OCI-LY1 (cell line): ENCODE data around the gene GAK.

Experiments
- H2AFZ ChIP-seq: fragments of 200-600 bp; sonication (generic), shearing (Covaris generic); 2 replicates; pipeline ENCODE4 v1.6.0; 2014; ENCODE audit warnings: antibody characterized with exemption, mild to moderate bottlenecking, low read length
- H3F3A ChIP-seq: fragments of 200-600 bp; sonication (generic), shearing (Covaris generic); 2 replicates; pipeline ENCODE4 v1.6.0; 2014; ENCODE audit warnings: mild to moderate bottlenecking, antibody characterized with exemption, low read length, moderate library complexity; ENCODE audit not compliant: insufficient read depth
- H3K27ac ChIP-seq: fragments of 200-600 bp; sonication (generic); 2 replicates; pipeline ENCODE4 v1.5.1; 2014; ENCODE audit warnings: low read length, mixed run types, mild to moderate bottlenecking, low read depth; ENCODE audit not compliant: poor library complexity, severe bottlenecking
- H3K27me3 ChIP-seq: fragments of 200-600 bp; sonication (generic); 2 replicates; pipeline ENCODE4 v1.6.0; 2014; ENCODE audit warnings: antibody characterized with exemption, mild to moderate bottlenecking, low read length, moderate library complexity; ENCODE audit not compliant: insufficient read depth
- H3K36me3 ChIP-seq: fragments of 200-600 bp; sonication (generic); 2 replicates; pipeline ENCODE4 v1.6.1; 2014; ENCODE audit warnings: mild to moderate bottlenecking, antibody characterized with exemption, low read length, moderate library complexity, mixed read lengths; ENCODE audit not compliant: insufficient read depth
- H3K4me1 ChIP-seq: fragments of 200-600 bp; sonication (generic); 2 replicates; pipeline ENCODE4 v1.5.1; 2014; ENCODE audit warnings: mild to moderate bottlenecking, low read length, moderate library complexity; ENCODE audit not compliant: insufficient read depth, severe bottlenecking
- H3K4me2 ChIP-seq: fragments of 200-600 bp; sonication (generic), shearing (Covaris generic); 2 replicates; pipeline ENCODE4 v1.6.1; 2014; ENCODE audit warnings: low read length
- H3K4me3 ChIP-seq: fragments of 200-600 bp; sonication (generic); 2 replicates; pipeline ENCODE4 v1.5.1; 2014; ENCODE audit warnings: low read length, low read depth, mild to moderate bottlenecking, mixed read lengths; ENCODE audit not compliant: poor library complexity, severe bottlenecking
- H3K79me2 ChIP-seq: fragments of 200-600 bp; shearing (Covaris generic); 2 replicates; pipeline ENCODE4 v1.6.1; 2016; ENCODE audit warnings: mixed run types, low read length, mixed read lengths; ENCODE audit not compliant: insufficient read depth
- H3K9ac ChIP-seq: fragments of 200-600 bp; sonication (generic), shearing (Covaris generic); 2 replicates; pipeline ENCODE4 v1.6.1; 2014; ENCODE audit warnings: mild to moderate bottlenecking, low read length, mixed read lengths
- H3K9me2 ChIP-seq: fragments of 200-600 bp; sonication (generic), shearing (Covaris generic); 2 replicates; pipeline ENCODE4 v1.6.1; 2014; ENCODE audit warnings: low read depth, mild to moderate bottlenecking, low read length, mixed read lengths
- H3K9me3 ChIP-seq: fragments of 200-600 bp; shearing (Covaris generic); 2 replicates; pipeline ENCODE4 v1.6.1; 2014; ENCODE audit warnings: low read length, mixed read lengths
- H4K20me1 ChIP-seq: fragments of 200-600 bp; sonication (generic), shearing (Covaris generic); 2 replicates; pipeline ENCODE4 v1.6.0; 2016; ENCODE audit warnings: mild to moderate bottlenecking, low read length; ENCODE audit not compliant: insufficient read depth
- CTCF ChIP-seq: fragments of 200-600 bp; sonication (generic), shearing (Covaris generic); IDR thresholded peaks from 2 replicates; pipeline ENCODE4 v1.5.1; 2017; ENCODE audit warnings: mild to moderate bottlenecking, antibody characterized with exemption, low read length, moderate library complexity, mixed read lengths
- EZH2 ChIP-seq: fragments of 200-600 bp; sonication (generic), shearing (Covaris generic); IDR thresholded peaks from 2 replicates; pipeline ENCODE4 v1.8.0; 2017; ENCODE audit warnings: borderline replicate concordance, mixed run types, mild to moderate bottlenecking, antibody characterized with exemption, low read length, moderate library complexity, mixed read lengths

GAK gene

GRCh38 chr4:968621-969394 lies 36.7 kb upstream of the GAK start:
- no peak overlapping the region for H3K4me2 ChIP-seq
- no peaks in the 10 kb centered on the region for H3K79me2 ChIP-seq
- TF ChIP-seq EZH2 (no peak), CTCF (no peak)
- H3F3A ChIP-seq, result no peaks in the 10 kb centered on the region
- H2AFZ ChIP-seq, result no peak overlapping the region
- no peak overlapping the region for H3K4me3 ChIP-seq
- no peak overlapping the region for H3K9ac ChIP-seq
- H3K27ac ChIP-seq, result no peak overlapping the region
- H3K9me2 ChIP-seq, result no peaks in the 10 kb centered on the region
- no peaks in the 10 kb centered on the region for H3K9me3 ChIP-seq
- H3K36me3 ChIP-seq, result no peaks in the 10 kb centered on the region
- H4K20me1 ChIP-seq, result no peaks in the 10 kb centered on the region
- H3K27me3 ChIP-seq, result no peaks in the 10 kb centered on the region
- peaks cover 10% of the 10 kb centered on the region for H3K4me1 ChIP-seq

DNA sequence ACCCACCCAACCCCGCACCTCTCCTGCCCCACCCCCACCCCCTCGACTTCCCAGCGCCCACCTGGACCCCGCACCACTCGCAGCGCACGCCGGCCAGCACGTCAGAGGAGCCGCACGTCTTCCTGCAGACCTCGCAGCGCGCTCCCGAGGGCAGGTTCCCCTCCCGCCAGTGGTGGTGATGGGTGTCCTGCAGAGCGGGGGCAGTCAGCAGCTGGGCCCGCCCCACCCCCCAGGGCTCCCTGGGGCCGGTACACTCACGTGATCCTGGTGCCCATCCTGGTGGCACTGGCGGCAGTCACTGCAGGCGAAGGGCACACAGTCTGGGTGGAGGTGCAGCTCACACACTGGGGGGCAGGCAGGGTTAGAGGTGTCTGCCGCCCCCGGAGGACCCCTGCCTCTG lies 36.1 kb upstream of the GAK start:
- Histone ChIP-seq H3K36me3 (no peaks in the 10 kb centered on the region), H3K4me3 (no peak overlapping the region), H3K9me3 (no peaks in the 10 kb centered on the region), H3K27ac (no peak overlapping the region), H2AFZ (no peak overlapping the region), H3K9ac (no peak overlapping the region), H3K9me2 (no peaks in the 10 kb centered on the region), H4K20me1 (no peaks in the 10 kb centered on the region), H3F3A (no peaks in the 10 kb centered on the region), H3K4me2 (no peak overlapping the region), H3K4me1 (peaks cover 10% of the 10 kb centered on the region), H3K27me3 (no peaks in the 10 kb centered on the region), H3K79me2 (no peaks in the 10 kb centered on the region)
- TF ChIP-seq EZH2 (no peak), CTCF (no peak)

DNA sequence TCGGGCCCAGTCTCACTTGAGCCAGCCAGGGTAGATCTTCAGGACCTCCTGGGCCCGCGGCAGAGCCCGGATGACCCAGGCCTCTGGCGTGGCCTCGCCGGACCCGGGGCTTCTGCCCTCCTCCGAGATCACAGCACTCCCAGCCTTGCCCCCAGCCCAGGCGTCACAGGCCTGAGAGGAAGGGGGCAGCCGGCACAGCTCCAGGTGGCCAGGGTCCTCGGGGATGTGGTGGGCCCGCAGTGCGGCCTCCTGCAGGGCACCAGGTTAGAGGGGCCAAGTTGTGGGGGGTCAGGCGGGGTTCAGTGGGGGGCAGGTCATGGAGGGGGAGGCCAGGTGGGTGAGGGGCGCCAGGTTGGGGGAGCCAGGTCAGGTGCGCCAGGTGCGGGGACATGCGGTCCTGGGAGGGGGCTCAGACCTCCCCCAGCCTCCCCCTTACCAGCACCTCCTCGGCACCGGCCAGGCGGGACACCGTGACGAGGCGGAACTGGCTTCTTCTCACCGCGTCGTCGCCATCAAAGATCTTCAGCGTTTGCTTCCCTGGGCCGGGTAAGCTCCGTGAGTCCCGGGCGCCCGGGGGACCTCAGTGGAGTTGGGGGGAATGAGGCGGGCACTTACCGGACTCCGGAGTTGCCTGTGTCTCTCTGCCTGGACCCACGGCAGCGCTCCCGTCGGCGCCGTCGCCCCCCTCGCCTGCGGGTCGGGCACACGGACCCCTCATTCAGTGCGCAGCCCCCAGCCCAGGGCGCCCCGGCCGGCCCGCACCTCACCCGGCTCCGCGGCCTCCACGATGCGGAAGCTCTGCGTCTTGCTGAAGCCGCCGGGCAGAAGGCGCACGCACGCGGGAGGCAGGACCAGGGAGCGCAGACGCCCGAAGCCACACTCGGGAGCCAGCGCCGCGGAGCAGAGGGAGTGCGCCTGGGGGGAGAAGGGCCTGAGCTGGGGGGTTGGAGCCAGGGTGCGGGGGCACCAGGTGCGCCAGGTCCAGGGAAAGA lies 35.3 kb upstream of the GAK start:
- H2AFZ ChIP-seq, result no peak overlapping the region
- no peak overlapping the region for H3K4me2 ChIP-seq
- no peak overlapping the region for H3K9ac ChIP-seq
- no peaks in the 10 kb centered on the region for H4K20me1 ChIP-seq
- no peaks in the 10 kb centered on the region for H3K79me2 ChIP-seq
- H3K9me2 ChIP-seq, result no peaks in the 10 kb centered on the region
- TF ChIP-seq EZH2, result no peak
- H3F3A ChIP-seq, result no peaks in the 10 kb centered on the region
- H3K4me3 ChIP-seq, result no peak overlapping the region
- H3K4me1 ChIP-seq, result peaks cover 6% of the 10 kb centered on the region
- H3K27ac ChIP-seq, result no peak overlapping the region
- H3K9me3 ChIP-seq, result no peaks in the 10 kb centered on the region
- no peaks in the 10 kb centered on the region for H3K36me3 ChIP-seq
- no peaks in the 10 kb centered on the region for H3K27me3 ChIP-seq
